HL-60 (cell line): ENCODE results near the gene NAIF1.

Source experiments
- CTCF ChIP-seq: IDR thresholded peaks from one replicate; pipeline ENCODE4 v1.5.1; 2011; ENCODE audit warnings: low read length, control low read depth, inconsistent platforms; ENCODE audit not compliant: insufficient read depth
- GABPA ChIP-seq: IDR thresholded peaks from 2 replicates; pipeline ENCODE4 v1.6.1; 2012; ENCODE audit warnings: low read depth
- POLR2AphosphoS5 ChIP-seq: IDR thresholded peaks from 2 replicates; pipeline ENCODE4 v1.6.1; 2012; ENCODE audit warnings: low read depth
- REST ChIP-seq: IDR thresholded peaks from 2 replicates; pipeline ENCODE4 v1.6.1; 2012; ENCODE audit warnings: low read depth; ENCODE audit not compliant: insufficient replicate concordance
- SPI1 ChIP-seq: IDR thresholded peaks from 2 replicates; pipeline ENCODE4 v1.6.1; 2012; ENCODE audit warnings: low read depth, mild to moderate bottlenecking, borderline replicate concordance

GRCh38 chr9:128102196-128102595, 35.1 kb upstream of the NAIF1 start:
- no peak for TF ChIP-seq CTCF
- no peak for TF ChIP-seq POLR2AphosphoS5
- no peak for TF ChIP-seq REST
- no peak for TF ChIP-seq GABPA
- TF ChIP-seq SPI1: no peak
